Upper lobe of left lung (tissue), 6 donors: ENCODE data around the gene FHDC1. TPM values are rescaled to one million over a fixed set of nuclear protein-coding genes. Genes with fewer than 3 reads are reported as not detected.

ENCODE experiments used
- ATAC-seq, 2 donors: fragments of 200-7000 bp; cut with Tn5 transposase; one replicate each; pipeline ENCODE4 v1.9.1; 2022; ENCODE audit warnings: mild to moderate bottlenecking in 2 of 2, moderate library complexity in 2 of 2; ENCODE audit not compliant: low FRiP score in 2 of 2
- DNase-seq, 2 donors: peaks; one replicate each; pipeline ENCODE4 v3.0.0-alpha.2; 2019 to 2020
- H3K27ac ChIP-seq, 4 donors: fragments of 200-600 bp; sonication (generic); one replicate each; pipeline ENCODE4 v1.5.1; 2016 to 2019
- H3K27me3 ChIP-seq, 4 donors: fragments of 200-600 bp; sonication (generic); one replicate each; pipeline ENCODE4 v1.5.1; 2017 to 2019
- H3K36me3 ChIP-seq, 4 donors: fragments of 200-600 bp; sonication (generic); one replicate each; pipeline ENCODE4 v1.5.1; 2016 to 2019
- H3K4me1 ChIP-seq, 4 donors: fragments of 200-600 bp; sonication (generic); one replicate each; pipeline ENCODE4 v1.5.1; 2018 to 2019
- H3K4me3 ChIP-seq, 4 donors: fragments of 200-600 bp; sonication (generic); one replicate each; pipeline ENCODE4 v1.5.1; 2017 to 2019; ENCODE audit warnings: mild to moderate bottlenecking in 2 of 4, moderate library complexity in 1 of 4
- H3K9me3 ChIP-seq, 4 donors: fragments of 200-600 bp; sonication (generic); one replicate each; pipeline ENCODE4 v1.5.1; 2018 to 2019
- CTCF ChIP-seq, 6 experiments: fragments of 450-650 bp in 4 of 6; fragments of 200-600 bp in 2 of 6; sonication (generic) in 2 of 6; IDR thresholded peaks; one replicate each; pipeline ENCODE4 v1.5.1; 2016 to 2019; ENCODE audit warnings: antibody characterized with exemption in 6 of 6
- EP300 ChIP-seq, 4 donors: sonication (generic); formaldehyde crosslinking; IDR thresholded peaks; one replicate each; pipeline ENCODE4 v1.5.1; 2017; ENCODE audit warnings: antibody characterized with exemption in 4 of 4, control low read depth in 2 of 4
- POLR2A ChIP-seq, 4 donors: fragments of 450-650 bp; IDR thresholded peaks; one replicate each; pipeline ENCODE4 v1.5.1; 2016 to 2017; ENCODE audit warnings: antibody characterized with exemption in 4 of 4, mild to moderate bottlenecking in 2 of 4
- POLR2AphosphoS5 ChIP-seq, 2 donors: sonication (generic); formaldehyde crosslinking; IDR thresholded peaks; one replicate each; pipeline ENCODE4 v1.5.1; 2017; ENCODE audit warnings: antibody characterized with exemption in 2 of 2
- WGBS, 2 donors: methylation state at CpG; one replicate each; pipeline ENCODE4 v1.1.5; 2017 to 2018; 5-methylcytosine and 5-hydroxymethylcytosine counted together
- total RNA-seq, 6 donors: library from RNA; depleted of rRNA in 4 of 6; stranded (reverse); fragments of >200 nt in 4 of 6; gene quantifications; one replicate each; pipeline versions ENCODE4 v1.1.0 to v1.2.1, GENCODE V29; 2016 to 2021
- donor health status: DM: no; HTN: no; CAD: no; lungs with moderate emphysema.
- donor health status: DM: no; HTN: yes; CAD: no; lungs with severe emphysema.

Gene FHDC1
- total RNA-seq, 6 donors from 2014 or later = 23.3 to 44.7 (median 29.7) TPM

- no peak overlapping the region for H3K4me3 ChIP-seq
- no peak for TF ChIP-seq EP300 (IDR thresholded peaks at IDR 0.05)
- no peak for TF ChIP-seq CTCF (IDR thresholded peaks at IDR 0.05)
- no peak for TF ChIP-seq POLR2A (IDR thresholded peaks at IDR 0.05)
- TF ChIP-seq POLR2AphosphoS5 (IDR thresholded peaks at IDR 0.05) = no peak
- peaks cover 0 to 9% (median 6%) of the 10 kb centered on the region in 4 donors for H3K9me3 ChIP-seq
- H3K4me1 ChIP-seq = peaks cover 0 to 4% (median 1%) of the 10 kb centered on the region in 4 donors
- WGBS, 2 donors = 82% methylated on average over 6 of the region's 6 CpGs
- no peaks in the 10 kb centered on the region for H3K27me3 ChIP-seq
- H3K36me3 ChIP-seq = no peaks in the 10 kb centered on the region
- DNase-seq (no peak), ATAC-seq (no peak)
- H3K27ac ChIP-seq = no peak overlapping the region
These were observed 88.3 kb downstream of the FHDC1 start for GRCh38 chr4:153024466-153024865.

GRCh38 chr4:153025406-153025805, 89.3 kb downstream of the FHDC1 start:
- Histone ChIP-seq H3K4me1 (peaks cover 0 to 4% (median 1%) of the 10 kb centered on the region in 4 donors), H3K9me3 (peaks cover 0 to 9% (median 6%) of the 10 kb centered on the region in 4 donors), H3K4me3 (no peak overlapping the region), H3K27me3 (no peaks in the 10 kb centered on the region), H3K36me3 (no peaks in the 10 kb centered on the region), H3K27ac (no peak overlapping the region)
- WGBS, 2 donors = 45 to 63% methylated on average over 1 of the region's 1 CpG
- no peak for DNase-seq
- no peak for ATAC-seq
- TF ChIP-seq POLR2AphosphoS5 (IDR thresholded peaks at IDR 0.05) (no peak), EP300 (IDR thresholded peaks at IDR 0.05) (no peak), POLR2A (IDR thresholded peaks at IDR 0.05) (no peak)

GRCh38 chr4:153026591-153027346, 90.6 kb downstream of the FHDC1 start:
- DNase-seq (no peak), ATAC-seq (no peak)
- no peak overlapping the region for H3K27ac ChIP-seq
- no peaks in the 10 kb centered on the region for H3K27me3 ChIP-seq
- H3K9me3 ChIP-seq = peaks cover 0 to 9% (median 6%) of the 10 kb centered on the region in 4 donors
- TF ChIP-seq CTCF (IDR thresholded peaks at IDR 0.05) (no peak), POLR2A (IDR thresholded peaks at IDR 0.05) (no peak), EP300 (IDR thresholded peaks at IDR 0.05) (no peak), POLR2AphosphoS5 (IDR thresholded peaks at IDR 0.05) (no peak)
- no peak overlapping the region for H3K4me3 ChIP-seq
- H3K4me1 ChIP-seq = peaks cover 0 to 3% (median 1%) of the 10 kb centered on the region in 4 donors
- no peaks in the 10 kb centered on the region for H3K36me3 ChIP-seq
- WGBS, 2 donors = 88 to 90% methylated on average over 10 of the region's 10 CpGs

GRCh38 chr4:153027866-153028265, 91.7 kb downstream of the FHDC1 start:
- no peaks in the 10 kb centered on the region for H3K4me1 ChIP-seq
- no peaks in the 10 kb centered on the region for H3K36me3 ChIP-seq
- no peak overlapping the region for H3K4me3 ChIP-seq
- ATAC-seq (no peak), DNase-seq (no peak)
- H3K9me3 ChIP-seq = peaks cover 0 to 9% (median 6%) of the 10 kb centered on the region in 4 donors
- TF ChIP-seq POLR2AphosphoS5 (IDR thresholded peaks at IDR 0.05) = no peak
- TF ChIP-seq EP300 (IDR thresholded peaks at IDR 0.05) = no peak
- no peak for TF ChIP-seq POLR2A (IDR thresholded peaks at IDR 0.05)
- no peak for TF ChIP-seq CTCF (IDR thresholded peaks at IDR 0.05)
- H3K27ac ChIP-seq = no peak overlapping the region
- H3K27me3 ChIP-seq = no peaks in the 10 kb centered on the region
- 60 to 68% methylated on average over 3 of the region's 3 CpGs for WGBS, 2 donors

GRCh38 chr4:153028535-153028934, 92.4 kb downstream of the FHDC1 start:
- H3K36me3 ChIP-seq = no peaks in the 10 kb centered on the region
- no peak for TF ChIP-seq EP300 (IDR thresholded peaks at IDR 0.05)
- TF ChIP-seq POLR2AphosphoS5 (IDR thresholded peaks at IDR 0.05) = no peak
- no peak for TF ChIP-seq POLR2A (IDR thresholded peaks at IDR 0.05)
- TF ChIP-seq CTCF (IDR thresholded peaks at IDR 0.05) = no peak
- H3K9me3 ChIP-seq = peaks cover 0 to 9% (median 6%) of the 10 kb centered on the region in 4 donors
- H3K4me3 ChIP-seq = no peak overlapping the region
- no peaks in the 10 kb centered on the region for H3K4me1 ChIP-seq
- H3K27ac ChIP-seq = no peak overlapping the region
- ATAC-seq = no peak
- no peaks in the 10 kb centered on the region for H3K27me3 ChIP-seq
- no peak for DNase-seq
- 40 to 57% methylated on average over 1 of the region's 1 CpG for WGBS, 2 donors

Other genes starting within 250 kb of the FHDC1 start
- gene TIGD4, start 156.6 kb upstream of the FHDC1 start, total RNA-seq = 1 to 10 TPM in 2 of 6 donors, under 1 TPM in 3, not detected in 1; 0.15 to 2.5 (median 0.67) TPM
- gene ARFIP1, start 156.4 kb upstream of the FHDC1 start, total RNA-seq = 10 to 100 TPM; 17.8 to 54.0 (median 30.4) TPM